OCI-LY3 (cell line): Measurements from ENCODE around the gene NCKAP1.

Experiments used
- EZH2phosphoT487 ChIP-seq: fragments of 200-600 bp; shearing (Covaris generic); IDR thresholded peaks from 2 replicates; pipeline ENCODE4 v1.6.1; 2018; ENCODE audit warnings: antibody characterized with exemption, mixed run types, low read depth
- TF ChIP-seq, protein P1 (sequence below): fragments of 200-600, 300-600 bp; sonication (generic); IDR thresholded peaks from 2 replicates; pipeline ENCODE4 v1.5.1; 2014; ENCODE audit warnings: antibody characterized with exemption, low read length, low read depth

DNA sequence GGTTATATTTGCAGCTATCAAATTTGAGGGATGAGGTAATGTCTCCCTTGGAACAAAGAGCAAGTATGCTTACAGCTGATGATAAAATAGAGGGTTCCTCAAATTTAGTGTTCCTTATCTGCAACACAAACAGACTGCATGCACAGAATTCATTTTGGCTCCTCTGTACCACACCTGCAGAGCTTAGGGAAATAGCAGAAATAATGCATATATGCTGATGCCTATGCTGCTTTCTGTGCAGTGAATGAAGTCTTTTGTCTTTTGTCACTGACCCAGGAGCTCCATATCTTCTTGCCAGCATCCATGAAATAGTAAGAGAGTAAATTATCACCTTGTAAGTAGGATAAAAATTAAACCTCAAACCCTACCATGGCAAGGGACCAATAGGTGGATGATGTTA is 69.8 kb downstream of the NCKAP1 start:
- TF ChIP-seq, protein P1, sequence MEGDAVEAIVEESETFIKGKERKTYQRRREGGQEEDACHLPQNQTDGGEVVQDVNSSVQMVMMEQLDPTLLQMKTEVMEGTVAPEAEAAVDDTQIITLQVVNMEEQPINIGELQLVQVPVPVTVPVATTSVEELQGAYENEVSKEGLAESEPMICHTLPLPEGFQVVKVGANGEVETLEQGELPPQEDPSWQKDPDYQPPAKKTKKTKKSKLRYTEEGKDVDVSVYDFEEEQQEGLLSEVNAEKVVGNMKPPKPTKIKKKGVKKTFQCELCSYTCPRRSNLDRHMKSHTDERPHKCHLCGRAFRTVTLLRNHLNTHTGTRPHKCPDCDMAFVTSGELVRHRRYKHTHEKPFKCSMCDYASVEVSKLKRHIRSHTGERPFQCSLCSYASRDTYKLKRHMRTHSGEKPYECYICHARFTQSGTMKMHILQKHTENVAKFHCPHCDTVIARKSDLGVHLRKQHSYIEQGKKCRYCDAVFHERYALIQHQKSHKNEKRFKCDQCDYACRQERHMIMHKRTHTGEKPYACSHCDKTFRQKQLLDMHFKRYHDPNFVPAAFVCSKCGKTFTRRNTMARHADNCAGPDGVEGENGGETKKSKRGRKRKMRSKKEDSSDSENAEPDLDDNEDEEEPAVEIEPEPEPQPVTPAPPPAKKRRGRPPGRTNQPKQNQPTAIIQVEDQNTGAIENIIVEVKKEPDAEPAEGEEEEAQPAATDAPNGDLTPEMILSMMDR, result no peak
- no peak for TF ChIP-seq EZH2phosphoT487
